HG03139 (cell line): Measurements from ENCODE around the gene ZCCHC8.
"Not testable (repeated sequence)": the region's sequence is repeated elsewhere in the genome, so short reads cannot be mapped to it uniquely, and the experiment has no call there.

Experiments
- ATAC-seq: cut with Tn5 transposase; IDR thresholded peaks from one replicate; pipeline ENCODE4 v1.9.1; 2021; ENCODE audit not compliant: unreplicated experiment

The ZCCHC8 gene

DNA sequence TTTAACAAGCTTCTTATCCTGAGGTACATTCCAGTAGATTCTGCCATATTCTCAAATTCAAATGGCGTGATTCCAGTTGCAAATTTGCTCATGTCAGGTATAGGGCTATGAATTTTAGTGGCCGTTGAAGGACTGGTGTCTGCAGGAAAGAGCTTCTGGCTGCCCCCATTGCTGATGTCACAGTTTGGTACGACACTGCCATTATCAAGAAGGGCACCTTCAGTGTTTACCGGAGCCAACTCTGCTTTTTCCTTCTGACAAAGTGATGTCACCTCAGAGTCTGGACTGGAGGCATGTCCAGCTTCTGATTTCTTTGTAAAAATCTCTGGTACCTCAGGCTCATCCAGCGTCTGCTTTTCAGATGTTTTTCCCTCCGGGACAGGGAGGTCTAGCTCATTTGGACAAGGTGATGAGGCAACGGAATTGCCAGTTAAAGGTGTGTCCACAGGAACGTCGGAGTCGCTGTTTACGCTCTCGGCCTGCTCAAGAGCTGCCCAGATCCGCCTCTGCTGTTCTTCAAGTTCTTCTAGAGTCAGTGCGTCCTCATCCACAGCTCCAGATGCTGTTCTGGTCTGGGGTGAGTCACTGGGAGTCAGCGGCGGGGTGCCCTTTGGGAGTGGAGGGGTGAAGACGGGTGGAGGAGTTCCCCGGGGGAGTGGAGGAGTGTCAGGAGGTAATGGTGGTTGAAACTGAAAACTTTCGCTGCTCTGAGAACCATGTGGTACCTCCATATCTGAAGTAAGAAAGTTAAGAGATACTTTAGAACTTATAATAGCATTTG, 27.0 kb downstream of the ZCCHC8 start:
- no peak for ATAC-seq

DNA sequence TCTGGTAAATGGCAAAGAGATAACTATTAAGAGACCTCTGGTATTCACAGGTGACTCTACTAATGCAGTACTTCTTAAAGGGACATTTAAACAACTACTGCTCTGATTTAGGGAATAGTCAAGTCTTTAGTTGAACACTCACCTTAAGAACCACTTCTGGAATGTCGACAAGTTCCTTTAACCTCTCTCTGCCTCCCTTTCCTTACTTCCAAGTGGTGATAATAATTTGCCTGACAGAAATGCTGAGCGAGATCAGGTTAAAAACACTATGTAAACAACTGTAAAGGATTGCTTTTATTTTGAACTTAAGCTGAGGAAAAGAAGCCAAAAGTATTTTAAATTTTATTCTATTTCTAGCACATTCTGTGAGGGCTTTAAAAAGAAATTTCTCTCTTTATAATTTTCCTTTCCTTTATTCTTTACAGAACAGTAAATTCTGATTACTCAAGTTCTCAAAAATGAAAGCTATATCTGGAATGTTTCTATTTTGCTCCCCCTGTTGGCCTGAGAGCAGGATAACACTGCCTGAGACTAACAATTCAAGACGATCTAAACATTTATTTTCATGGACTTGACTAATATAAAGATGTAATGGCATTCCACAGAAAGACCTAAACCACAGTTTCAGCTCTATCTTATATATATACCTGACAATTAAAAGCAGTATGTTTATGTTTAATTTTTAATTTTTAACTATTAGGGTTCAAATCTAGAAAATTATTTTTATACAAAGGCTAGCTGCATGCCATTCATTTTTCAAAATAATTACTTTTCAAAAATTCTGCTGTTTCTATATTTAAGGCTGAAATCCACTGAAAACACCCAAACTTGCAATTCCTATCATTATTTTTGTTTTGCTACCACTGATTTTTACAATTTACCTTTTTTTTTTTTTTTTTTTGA, 29.2 kb downstream of the ZCCHC8 start:
- ATAC-seq, result no peak

DNA sequence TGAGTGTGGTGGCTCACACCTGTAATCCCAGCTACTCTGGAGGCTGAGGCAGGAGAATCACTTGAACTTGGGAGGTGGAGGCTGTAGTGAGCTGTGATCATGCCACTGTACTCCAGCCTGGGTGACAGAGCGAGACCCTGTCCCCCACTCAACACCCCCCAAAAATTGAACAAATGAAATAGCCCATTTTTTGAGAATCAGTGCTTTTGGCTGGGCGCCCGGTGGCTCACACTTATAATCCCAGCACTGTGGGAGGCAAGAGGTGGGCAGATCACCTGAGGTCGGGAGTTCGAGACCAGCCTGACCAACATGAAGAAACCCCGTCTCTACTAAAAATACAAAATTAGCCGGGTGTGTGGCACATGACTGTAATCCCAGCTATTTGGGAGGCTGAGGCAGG, 30.2 kb downstream of the ZCCHC8 start:
- ATAC-seq, result not testable (repeated sequence)

- ATAC-seq, result not testable (repeated sequence)
These were observed 30.9 kb downstream of the ZCCHC8 start for GRCh38 chr12:122469856-122470255.

DNA sequence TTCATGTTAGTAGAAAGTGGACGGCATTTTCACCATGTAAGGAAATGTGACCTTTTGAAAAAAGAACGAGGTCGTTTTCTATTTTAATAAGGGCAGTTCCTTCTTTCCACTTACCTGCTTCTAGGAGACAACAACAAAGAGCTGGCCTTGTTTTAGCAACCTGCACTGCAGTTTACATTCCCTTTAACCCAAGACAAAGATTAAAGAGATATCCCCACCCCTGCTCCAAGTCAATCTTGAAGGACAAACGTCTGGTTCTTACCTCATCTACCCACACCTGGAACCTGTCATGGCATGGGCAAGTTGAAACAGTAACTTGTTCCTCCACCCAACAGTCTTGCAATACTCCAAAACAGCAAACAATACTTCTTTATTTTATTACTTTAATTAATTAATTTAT, 32.7 kb downstream of the ZCCHC8 start:
- ATAC-seq, result no peak

DNA sequence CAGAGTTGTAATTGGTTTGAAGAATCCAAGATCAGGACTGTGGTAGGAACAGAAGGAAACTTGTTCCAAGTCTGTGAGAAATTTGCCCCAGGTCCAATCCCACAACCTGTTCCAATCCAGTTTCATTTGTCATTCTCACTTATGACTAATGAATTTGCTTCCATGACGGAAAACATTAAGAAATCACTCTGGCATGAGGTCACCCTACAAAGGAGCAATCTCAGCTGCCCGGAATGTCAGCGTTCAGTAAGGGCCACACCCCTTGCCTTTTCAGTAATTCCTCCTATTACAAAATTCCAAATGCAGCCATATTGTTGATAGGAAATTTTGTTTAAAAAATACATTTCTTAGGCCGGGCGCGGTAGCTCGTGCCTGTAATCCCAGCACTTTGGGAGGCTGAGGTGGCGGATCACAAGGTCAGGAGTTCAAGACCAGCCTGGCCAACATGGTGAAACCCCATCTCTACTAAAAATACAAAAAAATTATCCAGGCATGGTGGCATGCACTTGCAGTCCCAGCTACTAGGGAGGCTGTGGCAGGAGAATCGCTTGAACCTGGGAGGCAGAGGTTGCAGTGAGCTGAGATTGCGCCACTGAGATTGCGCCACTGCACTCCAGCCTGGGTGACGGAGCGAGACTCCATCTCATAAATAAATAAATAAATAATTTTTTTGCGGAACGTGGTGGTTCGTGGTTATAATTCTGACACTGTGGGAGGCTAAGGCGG, 36.3 kb downstream of the ZCCHC8 start:
- ATAC-seq, result not testable (repeated sequence)

DNA sequence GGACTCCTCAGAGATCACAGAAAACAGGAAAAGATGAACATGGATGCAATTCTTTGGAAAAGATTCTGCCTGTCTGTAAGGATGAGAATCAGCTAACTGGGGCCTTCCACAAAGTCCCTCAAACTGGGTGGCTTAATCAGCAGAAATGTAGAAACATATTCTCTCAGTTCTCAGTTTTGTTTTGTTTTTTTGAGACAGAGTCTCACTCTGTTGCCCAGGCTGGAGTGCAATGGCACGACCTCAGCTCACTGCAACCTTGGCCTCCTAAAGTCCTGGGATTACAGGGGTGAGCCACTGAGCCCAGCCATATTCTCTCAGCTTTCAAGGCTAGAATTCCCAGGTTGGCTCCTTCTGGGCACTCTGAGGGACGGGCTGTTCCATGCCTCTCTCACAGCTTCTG, 40.1 kb downstream of the ZCCHC8 start:
- no peak for ATAC-seq

GRCh38 chr12:122460061-122460460, 40.7 kb downstream of the ZCCHC8 start:
- no peak for ATAC-seq

GRCh38 chr12:122459211-122459610, 41.5 kb downstream of the ZCCHC8 start:
- no peak for ATAC-seq

DNA sequence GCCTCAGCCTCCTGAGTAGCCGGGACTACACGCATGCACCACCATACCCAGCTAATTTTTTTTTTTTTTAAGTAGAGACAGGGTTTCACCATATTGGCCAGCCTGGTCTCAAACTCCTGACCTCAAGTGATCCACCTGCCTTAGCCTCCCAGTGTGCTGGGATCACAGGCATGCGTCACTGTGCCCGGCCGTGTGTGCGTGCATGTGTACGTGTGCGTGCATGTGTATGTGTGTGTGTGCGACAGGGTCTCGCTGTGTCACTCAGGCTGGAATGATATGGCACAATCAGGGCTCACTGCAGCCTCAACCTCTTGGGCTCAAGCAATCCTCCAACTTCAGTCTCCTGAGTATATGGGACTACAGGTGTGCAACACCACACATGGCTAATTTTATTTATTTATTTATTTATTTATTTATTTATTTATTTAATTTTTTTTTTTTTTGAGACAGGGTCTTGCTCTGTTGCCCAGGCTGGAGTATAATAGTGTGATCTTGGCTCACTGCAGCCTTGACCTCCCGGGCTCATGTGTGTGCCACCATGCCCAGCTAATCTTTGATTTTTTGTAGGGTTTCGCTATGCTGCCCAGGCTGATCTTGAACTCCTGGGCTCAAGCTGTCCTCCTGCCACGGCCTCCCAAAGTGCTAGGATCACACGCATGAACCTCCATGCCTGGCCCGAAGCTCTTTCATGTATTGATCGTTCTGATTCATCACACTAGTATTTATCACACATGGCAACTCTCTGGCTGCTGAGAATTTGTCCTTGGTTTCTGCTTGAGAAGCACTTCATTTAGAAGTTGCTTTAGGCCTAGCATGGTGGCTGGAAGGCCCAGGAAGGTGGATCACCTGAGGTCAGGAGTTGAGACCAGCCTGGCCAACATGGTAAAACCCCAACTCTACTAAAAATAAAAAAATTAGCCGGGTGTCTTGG, 42.4 kb downstream of the ZCCHC8 start:
- no peak for ATAC-seq

- no peak for ATAC-seq
These were observed 43.1 kb downstream of the ZCCHC8 start for GRCh38 chr12:122457627-122458026.

DNA sequence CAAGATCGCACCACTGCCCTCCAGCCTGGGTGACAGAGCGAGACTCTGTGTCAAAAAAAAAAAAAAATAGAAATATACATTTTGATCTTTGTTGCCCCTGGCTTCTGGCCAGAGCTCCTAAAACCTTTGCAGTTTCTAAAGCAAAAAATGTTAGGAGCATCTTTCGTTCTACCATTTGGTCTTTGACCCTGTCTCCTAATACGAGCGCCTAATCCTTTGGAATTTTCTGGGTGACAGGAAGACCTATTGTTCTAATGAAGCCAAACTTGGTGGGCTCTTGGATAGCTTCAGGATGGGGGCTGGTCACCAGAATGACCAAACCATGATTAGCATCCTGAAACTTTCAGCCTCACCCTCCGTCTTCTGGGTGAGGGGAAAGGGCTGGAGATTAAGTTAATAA, 46.0 kb downstream of the ZCCHC8 start:
- ATAC-seq, result no peak

- no peak for ATAC-seq
These were observed 46.4 kb downstream of the ZCCHC8 start for GRCh38 chr12:122454250-122454721.

- ATAC-seq, result no peak
These were observed 47.9 kb downstream of the ZCCHC8 start for GRCh38 chr12:122452701-122453285.

GRCh38 chr12:122449317-122449716, 51.4 kb downstream of the ZCCHC8 start:
- no peak for ATAC-seq

GRCh38 chr12:122447825-122448224, 52.9 kb downstream of the ZCCHC8 start:
- not testable (repeated sequence) for ATAC-seq

- not testable (repeated sequence) for ATAC-seq
These were observed 54.3 kb downstream of the ZCCHC8 start for GRCh38 chr12:122446390-122446789.

DNA sequence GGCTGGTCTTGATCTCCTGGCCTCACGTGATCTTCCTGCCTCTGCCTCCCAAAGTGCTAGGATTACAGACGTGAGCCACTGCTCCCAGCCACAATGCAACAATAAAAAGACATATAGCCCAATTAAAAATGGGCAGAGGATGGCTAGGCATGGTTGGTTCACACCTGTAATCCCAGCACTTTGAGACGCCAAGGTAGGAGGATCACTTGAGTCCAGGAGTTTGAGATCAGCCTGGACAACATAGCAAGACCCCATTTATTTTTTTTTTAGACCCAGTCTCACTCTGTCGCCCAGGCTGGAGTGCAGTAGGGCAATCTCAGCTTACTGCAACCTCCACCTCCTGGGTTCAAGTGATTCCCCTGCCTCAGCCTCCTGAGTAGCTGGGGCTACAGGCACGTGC, 56.7 kb downstream of the ZCCHC8 start:
- ATAC-seq, result not testable (repeated sequence)

GRCh38 chr12:122438822-122439221, 61.9 kb downstream of the ZCCHC8 start:
- not testable (repeated sequence) for ATAC-seq

DNA sequence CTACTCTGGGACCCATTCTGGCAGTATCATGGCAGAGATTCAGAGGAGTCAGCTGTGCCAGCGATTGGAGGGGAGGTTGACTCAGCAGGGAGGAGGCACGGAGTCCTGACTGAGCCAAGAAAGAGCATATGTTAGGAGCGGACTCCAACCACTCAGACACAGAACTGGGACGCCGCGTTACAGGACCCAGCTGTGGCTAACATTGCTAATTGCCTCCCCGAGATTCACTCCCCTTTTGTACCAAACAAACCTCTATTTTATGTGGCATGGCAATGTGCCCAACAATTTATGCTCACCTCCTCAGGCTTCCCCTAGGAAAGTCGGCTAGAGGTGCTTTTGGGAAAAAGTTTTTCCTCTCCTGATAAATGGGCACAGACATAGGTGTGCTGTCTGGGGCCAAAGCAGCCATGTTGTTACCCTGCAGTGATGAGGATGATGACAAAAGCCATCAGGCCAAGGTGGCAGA, 63.0 kb downstream of the ZCCHC8 start:
- no peak for ATAC-seq
